Lung (tissue), 12 donors: ENCODE measurements around the gene GDAP1L1. TPM values are rescaled to one million over a fixed set of nuclear protein-coding genes. Genes with fewer than 3 reads are reported as not detected.

Source experiments
- ATAC-seq: fragments of 200-7000 bp; cut with Tn5 transposase; one replicate; pipeline ENCODE4 v1.9.1; 2020; ENCODE audit warnings: moderate number of reproducible peaks; ENCODE audit not compliant: insufficient read depth, low FRiP score
- DNase-seq, 3 donors: peaks; one replicate each; pipeline ENCODE4 v3.0.0-alpha.2; 2013 to 2017
- H3K27ac ChIP-seq, 2 donors: one replicate each; pipeline ENCODE4 v1.5.1; 2013; ENCODE audit warnings: mild to moderate bottlenecking in 2 of 2, moderate library complexity in 2 of 2, control low read depth in 1 of 2, inconsistent platforms in 1 of 2, low read depth in 1 of 2, low read length in 1 of 2
- H3K27me3 ChIP-seq, 3 donors: one replicate each; pipeline ENCODE4 v1.5.1; 2013; ENCODE audit warnings: low read length in 2 of 3; ENCODE audit not compliant: control insufficient read depth in 3 of 3, insufficient read depth in 3 of 3
- H3K36me3 ChIP-seq, 4 donors: one replicate each; pipeline ENCODE4 v1.5.1; 2013; ENCODE audit warnings: low read length in 4 of 4, mild to moderate bottlenecking in 1 of 4, moderate library complexity in 1 of 4; ENCODE audit not compliant: control insufficient read depth in 4 of 4, insufficient read depth in 4 of 4
- H3K4me1 ChIP-seq, 5 donors: one replicate each; pipeline ENCODE4 v1.5.1; 2013; ENCODE audit warnings: low read length in 5 of 5, mild to moderate bottlenecking in 2 of 5, moderate library complexity in 1 of 5; ENCODE audit not compliant: control insufficient read depth in 5 of 5, insufficient read depth in 5 of 5
- H3K4me3 ChIP-seq: one replicate; pipeline ENCODE4 v1.5.1; 2013; ENCODE audit warnings: mild to moderate bottlenecking, control low read depth, moderate library complexity
- H3K9ac ChIP-seq, 2 donors: one replicate each; pipeline ENCODE4 v1.5.1; 2013; ENCODE audit warnings: low read length in 2 of 2, control low read depth in 1 of 2; ENCODE audit not compliant: insufficient read depth in 1 of 2
- H3K9me3 ChIP-seq, 4 donors: one replicate each; pipeline ENCODE4 v1.5.1; 2013; ENCODE audit warnings: low read length in 3 of 4, mild to moderate bottlenecking in 1 of 4, moderate library complexity in 1 of 4; ENCODE audit not compliant: control insufficient read depth in 4 of 4, insufficient read depth in 3 of 4
- CTCF ChIP-seq: IDR thresholded peaks from 2 replicates; pipeline ENCODE4 v1.5.1; 2012; ENCODE audit warnings: mild to moderate bottlenecking; ENCODE audit errors: control extremely low read depth, extremely low read depth
- WGBS, 2 donors: extraction: QIAGEN DNeasy Blood & Tissue Kit; methylation state at CpG; one replicate each; pipeline ENCODE4 v1.1.7; 2013; 5-methylcytosine and 5-hydroxymethylcytosine counted together
- polyA plus RNA-seq, 2 donors: library from polyadenylated mRNA; stranded (reverse); fragments of 200-250 nt; gene quantifications; one replicate each; pipeline ENCODE4 v1.2.1, GENCODE V29; 2013
- total RNA-seq, 2 donors: library from RNA; depleted of rRNA in 1 of 2; stranded (reverse); fragments of >200 nt in 1 of 2; gene quantifications; one replicate each; pipeline ENCODE4 v1.2.1, GENCODE V29; 2014 to 2021
- donor health status: control.
- donor health status: control.
- donor health status: Bipolar disorder and iron deficiency.
- donor health status: healthy.
- donor health status: DM: yes; HTN: yes; CAD: no.

GDAP1L1 gene
- total and polyA plus RNA-seq, 4 donors: 0.02 to 0.10 TPM; not detected in 2

GRCh38 chr20:44219791-44220190 is 27.3 kb upstream of the GDAP1L1 start:
- Histone ChIP-seq H3K4me3 (no peak overlapping the region), H3K36me3 (peaks cover 0 to under 1% (median 0%) of the 10 kb centered on the region in 4 donors), H3K27me3 (no peaks in the 10 kb centered on the region), H3K9me3 (no peaks in the 10 kb centered on the region), H3K27ac (peak overlapping the region in 1 of 2 donors; percentile 30), H3K4me1 (no peaks in the 10 kb centered on the region), H3K9ac (no peak overlapping the region)
- DNase-seq (no peak), ATAC-seq (no peak)
- 65 to 85% methylated on average over 6 of the region's 6 CpGs for WGBS, 2 donors
- no peak for TF ChIP-seq CTCF

GRCh38 chr20:44221368-44221954 is 25.6 kb upstream of the GDAP1L1 start:
- Histone ChIP-seq H3K9me3 (no peaks in the 10 kb centered on the region), H3K4me3 (no peak overlapping the region), H3K36me3 (peaks cover 0 to 3% (median 1%) of the 10 kb centered on the region in 4 donors), H3K9ac (no peak overlapping the region), H3K27ac (no peak overlapping the region), H3K4me1 (no peaks in the 10 kb centered on the region), H3K27me3 (no peaks in the 10 kb centered on the region)
- TF ChIP-seq CTCF: no peak
- 92 to 94% methylated on average over 3 of the region's 3 CpGs for WGBS, 2 donors
- no peak for DNase-seq
- no peak for ATAC-seq

GRCh38 chr20:44222027-44222426 is 25.1 kb upstream of the GDAP1L1 start:
- Histone ChIP-seq H3K36me3 (peaks cover 0 to 3% (median 1%) of the 10 kb centered on the region in 4 donors), H3K27ac (no peak overlapping the region), H3K27me3 (no peaks in the 10 kb centered on the region), H3K9ac (no peak overlapping the region), H3K4me1 (no peaks in the 10 kb centered on the region), H3K9me3 (no peaks in the 10 kb centered on the region), H3K4me3 (no peak overlapping the region)
- WGBS, 2 donors: 96% methylated on average over 5 of the region's 5 CpGs
- DNase-seq: no peak
- no peak for ATAC-seq
- no peak for TF ChIP-seq CTCF
